Right lobe of liver (tissue), 4 donors: ENCODE results near the gene ZDHHC1.

Source experiments
- CTCF ChIP-seq, 4 donors: fragments of 200-600 bp in 3 of 4; fragments of 450-650 bp in 1 of 4; IDR thresholded peaks; one replicate each; pipeline versions ENCODE4 v1.5.1 to v1.8.0; 2016 to 2022; ENCODE audit warnings: antibody characterized with exemption in 4 of 4, mild to moderate bottlenecking in 2 of 4
- POLR2A ChIP-seq: fragments of 450-650 bp; IDR thresholded peaks from one replicate; pipeline ENCODE4 v1.6.1; 2017; ENCODE audit warnings: antibody characterized with exemption, mild to moderate bottlenecking
- donor health status: DM: no; HTN: no; CAD: no.
- donor health status: DM: no; HTN: no; CAD: no.
- donor health status: DM: no; HTN: yes; CAD: no.

DNA sequence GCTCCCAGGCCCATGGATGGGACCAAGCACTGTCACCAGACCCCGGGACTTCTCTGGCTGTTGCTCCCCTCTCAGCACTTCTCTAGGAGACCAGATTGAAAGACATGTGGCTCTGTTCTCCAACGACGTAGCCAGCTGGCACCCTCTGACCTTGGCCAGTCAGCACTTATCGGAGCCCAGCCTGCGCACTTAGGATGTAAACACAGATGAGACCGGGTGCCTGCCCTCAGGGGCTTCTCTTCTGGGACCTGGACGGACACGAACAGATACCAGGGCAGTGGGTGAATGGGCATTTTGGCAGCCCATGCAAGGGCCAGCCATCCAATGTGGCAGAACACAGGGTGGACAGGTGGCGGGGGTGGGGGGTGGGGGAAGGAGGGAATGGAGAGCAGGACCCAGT is 6.6 kb downstream of the ZDHHC1 start:
- TF ChIP-seq CTCF (IDR thresholded peaks at IDR 0.05) (no peak), POLR2A (no peak)
